HEK293 (cell line): ENCODE results near the gene LYSMD2.

Experiments used
- CTCF ChIA-PET: fragments of 350-600 bp; formaldehyde crosslinking; extraction: SDS; loops from one replicate; lab custom pipeline; 2021; ENCODE audit warnings: antibody characterized with exemption; lab: Yijun Ruan, JAX
- POLR2A ChIA-PET: fragments of 300-600 bp; formaldehyde crosslinking; extraction: SDS; loops from one replicate; lab custom pipeline; 2020; ENCODE audit warnings: antibody characterized with exemption, inconsistent platforms; lab: Yijun Ruan, JAX
- H3K27ac ChIP-seq: fragments of 200-500 bp; sonication (Bioruptor generic); 2 replicates; pipeline ENCODE4 v1.5.1; 2014; ENCODE audit warnings: low read depth, low read length, control low read depth, inconsistent platforms; ENCODE audit errors: extremely low read depth
- H3K36me3 ChIP-seq, 2 experiments: fragments of 200-500 bp in 1 of 2; sonication (Bioruptor generic) in 1 of 2; 1 replicate in 1 of 2; 2 replicates in 1 of 2; pipeline ENCODE4 v1.5.1; 2014 to 2017; ENCODE audit warnings: inconsistent platforms in 2 of 2, low read length in 2 of 2; ENCODE audit not compliant: control insufficient read depth in 2 of 2, insufficient read depth in 1 of 2
- H3K4me1 ChIP-seq: fragments of 200-500 bp; sonication (Bioruptor generic); 2 replicates; pipeline ENCODE4 v1.5.1; 2014; ENCODE audit warnings: mild to moderate bottlenecking, low read length, inconsistent platforms; ENCODE audit not compliant: control insufficient read depth, insufficient read depth
- H3K4me3 ChIP-seq: 2 replicates; pipeline ENCODE4 v1.5.1; 2011; ENCODE audit warnings: low read depth, mild to moderate bottlenecking, control low read depth, low read length, moderate library complexity
- H3K9me3 ChIP-seq: fragments of 200-500 bp; sonication (Bioruptor generic); 2 replicates; pipeline ENCODE4 v1.5.1; 2014; ENCODE audit warnings: low read depth, low read length, inconsistent platforms; ENCODE audit not compliant: control insufficient read depth, insufficient read depth
- FEZF1 ChIP-seq: fragments of 450-650 bp; formaldehyde crosslinking; IDR thresholded peaks from 2 replicates; pipeline ENCODE4 v1.5.1; 2016; ENCODE audit warnings: missing biosample characterization, missing genetic modification characterization
- HOXD13 ChIP-seq: sonication (generic); formaldehyde crosslinking; IDR thresholded peaks from 2 replicates; pipeline ENCODE4 v1.8.0; 2022; ENCODE audit warnings: missing genetic modification reagents, borderline replicate concordance
- KLF10 ChIP-seq: fragments of 450-650 bp; IDR thresholded peaks from 2 replicates; pipeline ENCODE4 v1.5.1; 2018; ENCODE audit warnings: missing biosample characterization, mild to moderate bottlenecking, missing genetic modification characterization
- MZF1 ChIP-seq: fragments of 450-650 bp; formaldehyde crosslinking; IDR thresholded peaks from 2 replicates; pipeline ENCODE4 v1.5.1; 2017; ENCODE audit warnings: missing biosample characterization, missing genetic modification characterization, borderline replicate concordance
- SCRT2 ChIP-seq: fragments of 450-650 bp; formaldehyde crosslinking; IDR thresholded peaks from 2 replicates; pipeline ENCODE4 v1.5.1; 2016; ENCODE audit warnings: missing biosample characterization, missing genetic modification characterization
- YY1 ChIP-seq: fragments of 450-650 bp; formaldehyde crosslinking; IDR thresholded peaks from 2 replicates; pipeline ENCODE4 v1.5.1; 2018; ENCODE audit warnings: missing biosample characterization, missing genetic modification characterization
- ZBTB48 ChIP-seq: fragments of 450-650 bp; formaldehyde crosslinking; IDR thresholded peaks from 2 replicates; pipeline ENCODE4 v1.5.1; 2016; ENCODE audit warnings: missing biosample characterization, missing genetic modification characterization
- ZFP41 ChIP-seq: fragments of 450-650 bp; formaldehyde crosslinking; IDR thresholded peaks from 2 replicates; pipeline ENCODE4 v1.5.1; 2016; ENCODE audit warnings: missing biosample characterization, missing genetic modification characterization, borderline replicate concordance
- ZNF555 ChIP-seq: fragments of 450-650 bp; formaldehyde crosslinking; conservative IDR thresholded peaks from 2 replicates; pipeline ENCODE4 v1.5.1; 2017; ENCODE audit warnings: missing biosample characterization, mild to moderate bottlenecking, missing genetic modification characterization, inconsistent platforms
- ZNF707 ChIP-seq: fragments of 450-650 bp; formaldehyde crosslinking; IDR thresholded peaks from 2 replicates; pipeline ENCODE4 v1.5.1; 2016; ENCODE audit warnings: missing biosample characterization, missing genetic modification characterization
- ZSCAN16 ChIP-seq: fragments of 450-650 bp; formaldehyde crosslinking; IDR thresholded peaks from 2 replicates; pipeline ENCODE4 v1.5.1; 2016; ENCODE audit warnings: missing biosample characterization, missing genetic modification characterization
- TF ChIP-seq, protein P1 (sequence below): fragments of 450-650 bp; formaldehyde crosslinking; IDR thresholded peaks from 2 replicates; pipeline ENCODE4 v1.5.1; 2016; ENCODE audit warnings: missing biosample characterization, missing genetic modification characterization, low read depth
- TF ChIP-seq, protein P2 (sequence below): fragments of 450-650 bp; formaldehyde crosslinking; IDR thresholded peaks from 2 replicates; pipeline ENCODE4; 2016; ENCODE audit warnings: missing biosample characterization, missing genetic modification characterization
- TF ChIP-seq, protein P3 (sequence below): fragments of 450-650 bp; formaldehyde crosslinking; IDR thresholded peaks from 2 replicates; pipeline ENCODE4 v1.5.1; 2016; ENCODE audit warnings: missing biosample characterization, missing genetic modification characterization
- TF ChIP-seq, protein P4 (sequence below): fragments of 450-650 bp; formaldehyde crosslinking; IDR thresholded peaks from 2 replicates; pipeline ENCODE4 v1.5.1; 2016; ENCODE audit warnings: missing biosample characterization, missing genetic modification characterization
- TF ChIP-seq, protein P5 (sequence below): fragments of 450-650 bp; formaldehyde crosslinking; optimal IDR thresholded peaks from 2 replicates; pipeline ENCODE3; 2016; ENCODE audit warnings: missing biosample characterization, mild to moderate bottlenecking, missing genetic modification characterization
- TF ChIP-seq, protein P6 (sequence below): fragments of 450-650 bp; formaldehyde crosslinking; IDR thresholded peaks from 2 replicates; pipeline ENCODE4 v1.5.1; 2016; ENCODE audit warnings: missing biosample characterization, missing genetic modification characterization
- TF ChIP-seq, protein P7 (sequence below): fragments of 450-650 bp; formaldehyde crosslinking; IDR thresholded peaks from 2 replicates; pipeline ENCODE4 v1.5.1; 2016; ENCODE audit warnings: missing biosample characterization, missing genetic modification characterization
- TF ChIP-seq, protein P8 (sequence below): fragments of 450-650 bp; formaldehyde crosslinking; IDR thresholded peaks from 2 replicates; pipeline ENCODE4 v1.5.1; 2016; ENCODE audit warnings: missing biosample characterization, missing genetic modification characterization
- TF ChIP-seq, protein P9 (sequence below): fragments of 450-650 bp; formaldehyde crosslinking; IDR thresholded peaks from 2 replicates; pipeline ENCODE4 v1.5.1; 2017; ENCODE audit warnings: missing biosample characterization, missing genetic modification characterization

The LYSMD2 gene

DNA sequence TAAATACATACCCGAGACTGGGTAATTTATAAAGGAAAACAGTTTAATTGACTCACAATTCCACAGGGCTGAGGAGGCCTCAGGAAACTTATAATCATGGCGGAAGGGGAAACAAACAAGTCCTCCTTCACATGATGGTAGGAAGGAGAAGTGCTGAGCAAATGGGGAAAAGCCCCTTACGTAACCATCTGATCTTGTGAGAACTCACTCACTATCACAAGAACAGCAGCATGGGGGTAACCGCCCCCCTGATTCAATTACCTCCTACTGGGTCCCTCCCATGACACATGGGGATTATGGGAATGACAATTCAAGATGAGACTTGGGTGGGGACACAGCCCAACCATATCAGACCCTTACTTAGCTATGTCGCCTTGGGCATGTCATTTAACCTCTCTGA is 28.4 kb downstream of the LYSMD2 start:
- no peak overlapping the region for H3K4me3 ChIP-seq
- no peaks in the 10 kb centered on the region for H3K4me1 ChIP-seq
- CTCF ChIA-PET: no interaction called here
- H3K9me3 ChIP-seq: no peaks in the 10 kb centered on the region
- H3K27ac ChIP-seq: no peak overlapping the region
- POLR2A ChIA-PET: interaction anchor here (0.6 kb wide), 2 partner anchors 17 to 36 kb away, joined by 3 read pairs; no protein-coding TSS in a partner anchor
- TF ChIP-seq MZF1 (tag by site-specific recombination) (no peak), YY1 (tag by site-specific recombination) (no peak), ZNF555 (tag by site-specific recombination) (no peak), ZFP41 (no peak), FEZF1 (no peak), HOXD13 (no peak), SCRT2 (no peak), ZSCAN16 (no peak), ZBTB48 (tag by site-specific recombination) (no peak), ZNF707 (tag by site-specific recombination) (no peak), KLF10 (tag by site-specific recombination) (no peak)
- TF ChIP-seq, protein P1, sequence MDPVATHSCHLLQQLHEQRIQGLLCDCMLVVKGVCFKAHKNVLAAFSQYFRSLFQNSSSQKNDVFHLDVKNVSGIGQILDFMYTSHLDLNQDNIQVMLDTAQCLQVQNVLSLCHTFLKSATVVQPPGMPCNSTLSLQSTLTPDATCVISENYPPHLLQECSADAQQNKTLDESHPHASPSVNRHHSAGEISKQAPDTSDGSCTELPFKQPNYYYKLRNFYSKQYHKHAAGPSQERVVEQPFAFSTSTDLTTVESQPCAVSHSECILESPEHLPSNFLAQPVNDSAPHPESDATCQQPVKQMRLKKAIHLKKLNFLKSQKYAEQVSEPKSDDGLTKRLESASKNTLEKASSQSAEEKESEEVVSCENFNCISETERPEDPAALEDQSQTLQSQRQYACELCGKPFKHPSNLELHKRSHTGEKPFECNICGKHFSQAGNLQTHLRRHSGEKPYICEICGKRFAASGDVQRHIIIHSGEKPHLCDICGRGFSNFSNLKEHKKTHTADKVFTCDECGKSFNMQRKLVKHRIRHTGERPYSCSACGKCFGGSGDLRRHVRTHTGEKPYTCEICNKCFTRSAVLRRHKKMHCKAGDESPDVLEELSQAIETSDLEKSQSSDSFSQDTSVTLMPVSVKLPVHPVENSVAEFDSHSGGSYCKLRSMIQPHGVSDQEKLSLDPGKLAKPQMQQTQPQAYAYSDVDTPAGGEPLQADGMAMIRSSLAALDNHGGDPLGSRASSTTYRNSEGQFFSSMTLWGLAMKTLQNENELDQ (tag by site-specific recombination): no peak
- TF ChIP-seq, protein P2, sequence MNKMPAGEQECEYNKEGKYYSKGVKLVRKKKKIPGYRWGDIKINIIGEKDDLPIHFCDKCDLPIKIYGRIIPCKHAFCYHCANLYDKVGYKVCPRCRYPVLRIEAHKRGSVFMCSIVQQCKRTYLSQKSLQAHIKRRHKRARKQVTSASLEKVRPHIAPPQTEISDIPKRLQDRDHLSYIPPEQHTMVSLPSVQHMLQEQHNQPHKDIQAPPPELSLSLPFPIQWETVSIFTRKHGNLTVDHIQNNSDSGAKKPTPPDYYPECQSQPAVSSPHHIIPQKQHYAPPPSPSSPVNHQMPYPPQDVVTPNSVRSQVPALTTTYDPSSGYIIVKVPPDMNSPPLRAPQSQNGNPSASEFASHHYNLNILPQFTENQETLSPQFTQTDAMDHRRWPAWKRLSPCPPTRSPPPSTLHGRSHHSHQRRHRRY (tag by site-specific recombination): no peak
- TF ChIP-seq, protein P3, sequence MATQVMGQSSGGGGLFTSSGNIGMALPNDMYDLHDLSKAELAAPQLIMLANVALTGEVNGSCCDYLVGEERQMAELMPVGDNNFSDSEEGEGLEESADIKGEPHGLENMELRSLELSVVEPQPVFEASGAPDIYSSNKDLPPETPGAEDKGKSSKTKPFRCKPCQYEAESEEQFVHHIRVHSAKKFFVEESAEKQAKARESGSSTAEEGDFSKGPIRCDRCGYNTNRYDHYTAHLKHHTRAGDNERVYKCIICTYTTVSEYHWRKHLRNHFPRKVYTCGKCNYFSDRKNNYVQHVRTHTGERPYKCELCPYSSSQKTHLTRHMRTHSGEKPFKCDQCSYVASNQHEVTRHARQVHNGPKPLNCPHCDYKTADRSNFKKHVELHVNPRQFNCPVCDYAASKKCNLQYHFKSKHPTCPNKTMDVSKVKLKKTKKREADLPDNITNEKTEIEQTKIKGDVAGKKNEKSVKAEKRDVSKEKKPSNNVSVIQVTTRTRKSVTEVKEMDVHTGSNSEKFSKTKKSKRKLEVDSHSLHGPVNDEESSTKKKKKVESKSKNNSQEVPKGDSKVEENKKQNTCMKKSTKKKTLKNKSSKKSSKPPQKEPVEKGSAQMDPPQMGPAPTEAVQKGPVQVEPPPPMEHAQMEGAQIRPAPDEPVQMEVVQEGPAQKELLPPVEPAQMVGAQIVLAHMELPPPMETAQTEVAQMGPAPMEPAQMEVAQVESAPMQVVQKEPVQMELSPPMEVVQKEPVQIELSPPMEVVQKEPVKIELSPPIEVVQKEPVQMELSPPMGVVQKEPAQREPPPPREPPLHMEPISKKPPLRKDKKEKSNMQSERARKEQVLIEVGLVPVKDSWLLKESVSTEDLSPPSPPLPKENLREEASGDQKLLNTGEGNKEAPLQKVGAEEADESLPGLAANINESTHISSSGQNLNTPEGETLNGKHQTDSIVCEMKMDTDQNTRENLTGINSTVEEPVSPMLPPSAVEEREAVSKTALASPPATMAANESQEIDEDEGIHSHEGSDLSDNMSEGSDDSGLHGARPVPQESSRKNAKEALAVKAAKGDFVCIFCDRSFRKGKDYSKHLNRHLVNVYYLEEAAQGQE (tag by site-specific recombination): no peak
- TF ChIP-seq, protein P4, sequence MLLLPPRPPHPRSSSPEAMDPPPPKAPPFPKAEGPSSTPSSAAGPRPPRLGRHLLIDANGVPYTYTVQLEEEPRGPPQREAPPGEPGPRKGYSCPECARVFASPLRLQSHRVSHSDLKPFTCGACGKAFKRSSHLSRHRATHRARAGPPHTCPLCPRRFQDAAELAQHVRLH: no peak
- TF ChIP-seq, protein P5, sequence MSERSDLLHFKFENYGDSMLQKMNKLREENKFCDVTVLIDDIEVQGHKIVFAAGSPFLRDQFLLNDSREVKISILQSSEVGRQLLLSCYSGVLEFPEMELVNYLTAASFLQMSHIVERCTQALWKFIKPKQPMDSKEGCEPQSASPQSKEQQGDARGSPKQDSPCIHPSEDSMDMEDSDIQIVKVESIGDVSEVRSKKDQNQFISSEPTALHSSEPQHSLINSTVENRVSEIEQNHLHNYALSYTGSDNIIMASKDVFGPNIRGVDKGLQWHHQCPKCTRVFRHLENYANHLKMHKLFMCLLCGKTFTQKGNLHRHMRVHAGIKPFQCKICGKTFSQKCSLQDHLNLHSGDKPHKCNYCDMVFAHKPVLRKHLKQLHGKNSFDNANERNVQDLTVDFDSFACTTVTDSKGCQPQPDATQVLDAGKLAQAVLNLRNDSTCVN (tag by site-specific recombination): no peak
- TF ChIP-seq, protein P6, sequence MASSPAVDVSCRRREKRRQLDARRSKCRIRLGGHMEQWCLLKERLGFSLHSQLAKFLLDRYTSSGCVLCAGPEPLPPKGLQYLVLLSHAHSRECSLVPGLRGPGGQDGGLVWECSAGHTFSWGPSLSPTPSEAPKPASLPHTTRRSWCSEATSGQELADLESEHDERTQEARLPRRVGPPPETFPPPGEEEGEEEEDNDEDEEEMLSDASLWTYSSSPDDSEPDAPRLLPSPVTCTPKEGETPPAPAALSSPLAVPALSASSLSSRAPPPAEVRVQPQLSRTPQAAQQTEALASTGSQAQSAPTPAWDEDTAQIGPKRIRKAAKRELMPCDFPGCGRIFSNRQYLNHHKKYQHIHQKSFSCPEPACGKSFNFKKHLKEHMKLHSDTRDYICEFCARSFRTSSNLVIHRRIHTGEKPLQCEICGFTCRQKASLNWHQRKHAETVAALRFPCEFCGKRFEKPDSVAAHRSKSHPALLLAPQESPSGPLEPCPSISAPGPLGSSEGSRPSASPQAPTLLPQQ (tag by site-specific recombination): no peak
- TF ChIP-seq, protein P7, sequence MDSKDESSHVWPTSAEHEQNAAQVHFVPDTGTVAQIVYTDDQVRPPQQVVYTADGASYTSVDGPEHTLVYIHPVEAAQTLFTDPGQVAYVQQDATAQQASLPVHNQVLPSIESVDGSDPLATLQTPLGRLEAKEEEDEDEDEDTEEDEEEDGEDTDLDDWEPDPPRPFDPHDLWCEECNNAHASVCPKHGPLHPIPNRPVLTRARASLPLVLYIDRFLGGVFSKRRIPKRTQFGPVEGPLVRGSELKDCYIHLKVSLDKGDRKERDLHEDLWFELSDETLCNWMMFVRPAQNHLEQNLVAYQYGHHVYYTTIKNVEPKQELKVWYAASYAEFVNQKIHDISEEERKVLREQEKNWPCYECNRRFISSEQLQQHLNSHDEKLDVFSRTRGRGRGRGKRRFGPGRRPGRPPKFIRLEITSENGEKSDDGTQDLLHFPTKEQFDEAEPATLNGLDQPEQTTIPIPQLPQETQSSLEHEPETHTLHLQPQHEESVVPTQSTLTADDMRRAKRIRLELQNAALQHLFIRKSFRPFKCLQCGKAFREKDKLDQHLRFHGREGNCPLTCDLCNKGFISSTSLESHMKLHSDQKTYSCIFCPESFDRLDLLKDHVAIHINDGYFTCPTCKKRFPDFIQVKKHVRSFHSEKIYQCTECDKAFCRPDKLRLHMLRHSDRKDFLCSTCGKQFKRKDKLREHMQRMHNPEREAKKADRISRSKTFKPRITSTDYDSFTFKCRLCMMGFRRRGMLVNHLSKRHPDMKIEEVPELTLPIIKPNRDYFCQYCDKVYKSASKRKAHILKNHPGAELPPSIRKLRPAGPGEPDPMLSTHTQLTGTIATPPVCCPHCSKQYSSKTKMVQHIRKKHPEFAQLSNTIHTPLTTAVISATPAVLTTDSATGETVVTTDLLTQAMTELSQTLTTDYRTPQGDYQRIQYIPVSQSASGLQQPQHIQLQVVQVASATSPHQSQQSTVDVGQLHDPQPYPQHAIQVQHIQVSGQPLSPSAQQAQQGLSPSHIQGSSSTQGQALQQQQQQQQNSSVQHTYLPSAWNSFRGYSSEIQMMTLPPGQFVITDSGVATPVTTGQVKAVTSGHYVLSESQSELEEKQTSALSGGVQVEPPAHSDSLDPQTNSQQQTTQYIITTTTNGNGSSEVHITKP (tag by site-specific recombination): no peak
- TF ChIP-seq, protein P8, sequence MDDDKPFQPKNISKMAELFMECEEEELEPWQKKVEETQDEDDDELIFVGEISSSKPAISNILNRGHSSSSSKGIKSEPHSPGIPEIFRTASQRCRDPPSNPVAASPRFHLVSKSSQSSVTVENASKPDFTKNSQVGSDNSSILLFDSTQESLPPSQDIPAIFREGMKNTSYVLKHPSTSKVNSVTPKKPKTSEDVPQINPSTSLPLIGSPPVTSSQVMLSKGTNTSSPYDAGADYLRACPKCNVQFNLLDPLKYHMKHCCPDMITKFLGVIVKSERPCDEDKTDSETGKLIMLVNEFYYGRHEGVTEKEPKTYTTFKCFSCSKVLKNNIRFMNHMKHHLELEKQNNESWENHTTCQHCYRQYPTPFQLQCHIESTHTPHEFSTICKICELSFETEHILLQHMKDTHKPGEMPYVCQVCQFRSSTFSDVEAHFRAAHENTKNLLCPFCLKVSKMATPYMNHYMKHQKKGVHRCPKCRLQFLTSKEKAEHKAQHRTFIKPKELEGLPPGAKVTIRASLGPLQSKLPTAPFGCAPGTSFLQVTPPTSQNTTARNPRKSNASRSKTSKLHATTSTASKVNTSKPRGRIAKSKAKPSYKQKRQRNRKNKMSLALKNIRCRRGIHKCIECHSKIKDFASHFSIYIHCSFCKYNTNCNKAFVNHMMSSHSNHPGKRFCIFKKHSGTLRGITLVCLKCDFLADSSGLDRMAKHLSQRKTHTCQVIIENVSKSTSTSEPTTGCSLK (tag by site-specific recombination): no peak
- TF ChIP-seq, protein P9, sequence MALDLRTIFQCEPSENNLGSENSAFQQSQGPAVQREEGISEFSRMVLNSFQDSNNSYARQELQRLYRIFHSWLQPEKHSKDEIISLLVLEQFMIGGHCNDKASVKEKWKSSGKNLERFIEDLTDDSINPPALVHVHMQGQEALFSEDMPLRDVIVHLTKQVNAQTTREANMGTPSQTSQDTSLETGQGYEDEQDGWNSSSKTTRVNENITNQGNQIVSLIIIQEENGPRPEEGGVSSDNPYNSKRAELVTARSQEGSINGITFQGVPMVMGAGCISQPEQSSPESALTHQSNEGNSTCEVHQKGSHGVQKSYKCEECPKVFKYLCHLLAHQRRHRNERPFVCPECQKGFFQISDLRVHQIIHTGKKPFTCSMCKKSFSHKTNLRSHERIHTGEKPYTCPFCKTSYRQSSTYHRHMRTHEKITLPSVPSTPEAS (tag by site-specific recombination): no peak
- no peaks in the 10 kb centered on the region for H3K36me3 ChIP-seq
